Caki2 (cell line): ENCODE data around the gene PRLHR. TPM values are rescaled to one million over a fixed set of nuclear protein-coding genes. Genes with fewer than 3 reads are reported as not detected.

ENCODE experiments used
- DNase-seq: peaks from one replicate; pipeline ENCODE4 v3.0.0-alpha.2; 2015; ENCODE audit warnings: low read depth
- in situ Hi-C: cut with HindIII; loops from 2 replicates; pipeline ENCODE4 v1.10.0; 2016; ENCODE audit warnings: low sequenced_read_pairs, low pct_unique_long_range_greater_than_20kb, mixed read lengths
- total RNA-seq: library from RNA; depleted of rRNA; stranded (reverse); fragments of >200 nt; shearing (Covaris generic); gene quantifications from 2 replicates; pipeline ENCODE4 v1.2.3, GENCODE V29; 2014; ENCODE audit warnings: low replicate concordance

Gene PRLHR
- total RNA-seq, 1 experiment from 2014 or later: not detected

- in situ Hi-C loops: no loop called here
- DNase-seq: no peak
Observed at GRCh38 chr10:118592675-118593330, 2.6 kb downstream of the PRLHR start.

- DNase-seq: no peak
- in situ Hi-C loops: no loop called here
Observed at GRCh38 chr10:118590334-118590733, 5.1 kb downstream of the PRLHR start.

- DNase-seq: no peak
- in situ Hi-C loops: no loop called here
Observed at GRCh38 chr10:118587881-118588651, 7.4 kb downstream of the PRLHR start.

GRCh38 chr10:118586911-118587310 is 8.5 kb downstream of the PRLHR start:
- DNase-seq: no peak
- in situ Hi-C loops: no loop called here

- in situ Hi-C loops: no loop called here
- DNase-seq: no peak
Observed at GRCh38 chr10:118585794-118586193, 9.7 kb downstream of the PRLHR start.

GRCh38 chr10:118585234-118585633 is 10.2 kb downstream of the PRLHR start:
- DNase-seq: no peak
- in situ Hi-C loops: no loop called here

GRCh38 chr10:118584181-118584954 is 11.1 kb downstream of the PRLHR start:
- peak; percentile 19 for DNase-seq
- in situ Hi-C loops: no loop called here

- DNase-seq: no peak
- in situ Hi-C loops: no loop called here
Observed at GRCh38 chr10:118583611-118584010, 11.8 kb downstream of the PRLHR start.

GRCh38 chr10:118582511-118582910 is 12.9 kb downstream of the PRLHR start:
- in situ Hi-C loops: no loop called here
- no peak for DNase-seq

GRCh38 chr10:118581340-118581739 is 14.1 kb downstream of the PRLHR start:
- DNase-seq: no peak
- in situ Hi-C loops: no loop called here

GRCh38 chr10:118580702-118581101 is 14.7 kb downstream of the PRLHR start:
- no peak for DNase-seq
- in situ Hi-C loops: no loop called here

- DNase-seq: no peak
- in situ Hi-C loops: no loop called here
Observed at GRCh38 chr10:118573512-118573911, 21.9 kb downstream of the PRLHR start.

GRCh38 chr10:118572256-118573041 is 23.0 kb downstream of the PRLHR start:
- in situ Hi-C loops: no loop called here
- no peak for DNase-seq

- in situ Hi-C loops: no loop called here
- DNase-seq: no peak
Observed at GRCh38 chr10:118571123-118571522, 24.3 kb downstream of the PRLHR start.

- no peak for DNase-seq
- in situ Hi-C loops: no loop called here
Observed at GRCh38 chr10:118570591-118570990, 24.9 kb downstream of the PRLHR start.

- no peak for DNase-seq
- in situ Hi-C loops: no loop called here
Observed at GRCh38 chr10:118569882-118570252, 25.6 kb downstream of the PRLHR start.

- in situ Hi-C loops: no loop called here
- DNase-seq: no peak
Observed at GRCh38 chr10:118569241-118569881, 26.1 kb downstream of the PRLHR start.

- DNase-seq: peak; percentile 54
- in situ Hi-C loops: no loop called here
Observed at GRCh38 chr10:118568327-118568848, 27.1 kb downstream of the PRLHR start.
